ENCODE results near the gene EIF2B2. TPM values are rescaled to one million over a fixed set of nuclear protein-coding genes. Genes with fewer than 3 reads are reported as not detected.
A peak's percentile ranks its signal among the peaks of the same experiment; 100 is the strongest.

Gene EIF2B2
- polyA plus RNA-seq, 1 experiment = 78.0 TPM

DNA sequence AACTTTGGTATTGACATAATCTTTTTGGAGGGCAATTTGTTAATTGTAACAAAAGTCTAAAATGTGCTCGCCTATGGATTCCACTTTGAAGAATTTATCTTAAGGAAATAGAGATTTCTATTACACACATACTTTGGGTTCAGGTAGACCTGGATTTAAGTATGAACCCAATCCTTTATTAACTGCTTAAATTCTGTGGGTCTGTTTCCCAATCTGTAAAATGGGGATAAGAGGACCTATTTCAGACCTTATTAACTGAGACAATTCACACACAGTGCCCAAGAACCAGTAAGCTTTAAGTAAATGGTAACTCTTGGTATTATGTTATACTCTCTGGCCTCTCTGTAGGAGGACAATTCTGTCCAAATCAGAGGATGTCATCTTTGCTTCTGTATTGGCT, 822 bp upstream of the EIF2B2 start:
- Histone ChIP-seq H3K36me3 (ENCODE audit: control insufficient read depth, insufficient read depth, low read length) (peaks cover 7% of the 10 kb centered on the region), H3K27me3 (ENCODE audit: control insufficient read depth, insufficient read depth, low read length) (no peaks in the 10 kb centered on the region), H3K4me3 (ENCODE audit: low read depth, low read length) (no peak overlapping the region)
- DNase-seq (ENCODE audit: low read depth) = no peak
- TF ChIP-seq, protein P1, sequence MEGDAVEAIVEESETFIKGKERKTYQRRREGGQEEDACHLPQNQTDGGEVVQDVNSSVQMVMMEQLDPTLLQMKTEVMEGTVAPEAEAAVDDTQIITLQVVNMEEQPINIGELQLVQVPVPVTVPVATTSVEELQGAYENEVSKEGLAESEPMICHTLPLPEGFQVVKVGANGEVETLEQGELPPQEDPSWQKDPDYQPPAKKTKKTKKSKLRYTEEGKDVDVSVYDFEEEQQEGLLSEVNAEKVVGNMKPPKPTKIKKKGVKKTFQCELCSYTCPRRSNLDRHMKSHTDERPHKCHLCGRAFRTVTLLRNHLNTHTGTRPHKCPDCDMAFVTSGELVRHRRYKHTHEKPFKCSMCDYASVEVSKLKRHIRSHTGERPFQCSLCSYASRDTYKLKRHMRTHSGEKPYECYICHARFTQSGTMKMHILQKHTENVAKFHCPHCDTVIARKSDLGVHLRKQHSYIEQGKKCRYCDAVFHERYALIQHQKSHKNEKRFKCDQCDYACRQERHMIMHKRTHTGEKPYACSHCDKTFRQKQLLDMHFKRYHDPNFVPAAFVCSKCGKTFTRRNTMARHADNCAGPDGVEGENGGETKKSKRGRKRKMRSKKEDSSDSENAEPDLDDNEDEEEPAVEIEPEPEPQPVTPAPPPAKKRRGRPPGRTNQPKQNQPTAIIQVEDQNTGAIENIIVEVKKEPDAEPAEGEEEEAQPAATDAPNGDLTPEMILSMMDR (IDR thresholded peaks at IDR 0.05; ENCODE audit: insufficient read depth, low read depth, low read length) = no peak
- ChIA-PET CTCF (interaction anchor here (2.3 kb wide), 1 partner anchor 14 kb away, joined by 5 read pairs; no protein-coding TSS in a partner anchor), POLR2A (no interaction called here)

DNA sequence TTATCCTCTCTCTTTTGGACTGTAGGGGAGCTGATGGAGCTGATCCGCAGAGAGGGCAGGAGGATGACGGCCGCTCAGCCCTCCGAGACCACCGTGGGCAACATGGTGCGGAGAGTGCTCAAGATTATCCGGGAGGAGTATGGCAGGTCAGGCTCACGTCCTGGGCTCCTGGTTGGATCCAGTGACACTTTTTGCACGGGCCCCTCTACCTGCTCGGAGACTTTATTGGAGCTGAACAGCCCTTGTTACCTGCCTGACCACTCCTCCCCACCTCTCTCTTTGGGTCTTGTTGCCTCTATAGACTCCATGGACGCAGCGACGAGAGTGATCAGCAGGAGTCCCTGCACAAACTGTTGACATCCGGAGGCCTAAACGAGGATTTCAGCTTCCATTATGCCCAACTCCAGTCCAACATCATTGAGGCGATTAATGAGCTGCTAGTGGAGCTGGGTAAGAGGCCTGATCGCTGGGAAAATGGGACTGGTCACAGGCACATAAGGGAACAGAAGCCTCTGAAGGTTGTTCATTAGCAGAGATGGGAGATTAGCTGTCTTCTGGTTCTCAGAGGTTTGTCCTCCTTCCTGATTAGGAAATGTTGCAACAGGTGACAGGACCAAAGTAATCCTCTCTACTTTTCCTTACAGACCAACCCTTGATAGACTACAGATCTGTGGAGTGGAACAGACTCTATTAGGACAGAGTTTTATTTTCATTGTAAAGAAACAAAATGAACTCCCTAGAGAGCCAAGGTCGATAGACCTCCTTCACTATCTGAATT, 718 bp downstream of the EIF2B2 start:
- H3K27me3 ChIP-seq (ENCODE audit: control insufficient read depth, insufficient read depth, low read length) = no peaks in the 10 kb centered on the region
- TF ChIP-seq, protein P1 (IDR thresholded peaks at IDR 0.05; ENCODE audit: insufficient read depth, low read depth, low read length) = no peak
- ChIA-PET POLR2A (interaction anchor here (0.6 kb wide), 1 partner anchor 95 kb away, joined by 3 read pairs; no protein-coding TSS in a partner anchor), CTCF (interaction anchor here (0.6 to 2.3 kb wide), 6 partner anchors 9 to 58 kb away, joined by 3 to 5 read pairs (median 4); no protein-coding TSS in a partner anchor)
- peak overlapping the region; percentile 92 for H3K4me3 ChIP-seq (ENCODE audit: low read depth, low read length)
- DNase-seq (ENCODE audit: low read depth) = no peak
- H3K36me3 ChIP-seq (ENCODE audit: control insufficient read depth, insufficient read depth, low read length) = peaks cover 11% of the 10 kb centered on the region

DNA sequence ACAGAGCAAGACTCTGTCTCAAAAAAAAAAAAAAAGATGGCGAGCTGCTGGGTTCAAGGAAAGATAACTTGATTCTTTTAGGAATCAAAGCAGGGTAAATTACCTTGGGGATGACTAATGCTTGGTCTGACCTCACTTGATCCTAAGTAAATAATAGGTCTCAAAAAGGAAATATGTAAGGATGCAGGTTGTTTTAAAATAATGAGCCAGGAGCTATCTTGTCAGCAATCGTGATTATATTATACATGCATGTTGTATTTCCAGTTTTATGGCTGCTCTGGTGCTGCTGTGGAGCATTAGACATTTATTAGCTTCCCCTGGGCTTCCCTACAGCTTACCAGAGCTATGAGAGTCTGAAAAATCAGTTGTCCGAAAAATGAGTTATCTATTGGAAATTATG, 2.6 kb downstream of the EIF2B2 start:
- no peak overlapping the region for H3K4me3 ChIP-seq (ENCODE audit: low read depth, low read length)
- DNase-seq (ENCODE audit: low read depth) = no peak
- H3K36me3 ChIP-seq (ENCODE audit: control insufficient read depth, insufficient read depth, low read length) = peaks cover 20% of the 10 kb centered on the region
- POLR2A ChIA-PET = no interaction called here
- no peaks in the 10 kb centered on the region for H3K27me3 ChIP-seq (ENCODE audit: control insufficient read depth, insufficient read depth, low read length)
- CTCF ChIA-PET = no interaction called here
- TF ChIP-seq, protein P1 (IDR thresholded peaks at IDR 0.05; ENCODE audit: insufficient read depth, low read depth, low read length) = no peak

DNA sequence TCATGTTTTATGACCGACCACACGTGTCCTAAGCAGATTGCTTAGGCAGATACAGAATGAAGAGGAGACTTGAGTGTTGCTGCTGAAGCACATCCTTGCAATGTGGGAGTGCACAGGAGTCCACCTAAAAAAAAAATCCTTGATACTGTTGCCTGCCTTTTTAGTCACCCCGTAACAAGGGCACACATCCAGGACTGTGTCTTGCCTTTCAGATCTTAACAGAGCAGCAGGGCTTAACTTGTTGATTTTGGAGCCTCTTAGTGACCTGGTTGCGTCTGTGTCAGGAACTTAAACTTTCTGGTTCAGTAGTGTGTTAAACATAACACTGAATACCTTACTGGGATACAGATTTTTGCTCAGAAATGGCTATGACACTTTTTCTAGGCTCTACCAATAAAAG, 6.5 kb downstream of the EIF2B2 start:
- TF ChIP-seq, protein P1 (IDR thresholded peaks at IDR 0.05; ENCODE audit: insufficient read depth, low read depth, low read length) = no peak
- DNase-seq (ENCODE audit: low read depth) = no peak
- ChIA-PET CTCF (interaction anchor here (1.4 kb wide), 1 partner anchor 14 kb away, joined by 3 read pairs; no protein-coding TSS in a partner anchor), POLR2A (no interaction called here)
- H3K36me3 ChIP-seq (ENCODE audit: control insufficient read depth, insufficient read depth, low read length) = peaks cover 23% of the 10 kb centered on the region
- no peak overlapping the region for H3K4me3 ChIP-seq (ENCODE audit: low read depth, low read length)
- no peaks in the 10 kb centered on the region for H3K27me3 ChIP-seq (ENCODE audit: control insufficient read depth, insufficient read depth, low read length)

DNA sequence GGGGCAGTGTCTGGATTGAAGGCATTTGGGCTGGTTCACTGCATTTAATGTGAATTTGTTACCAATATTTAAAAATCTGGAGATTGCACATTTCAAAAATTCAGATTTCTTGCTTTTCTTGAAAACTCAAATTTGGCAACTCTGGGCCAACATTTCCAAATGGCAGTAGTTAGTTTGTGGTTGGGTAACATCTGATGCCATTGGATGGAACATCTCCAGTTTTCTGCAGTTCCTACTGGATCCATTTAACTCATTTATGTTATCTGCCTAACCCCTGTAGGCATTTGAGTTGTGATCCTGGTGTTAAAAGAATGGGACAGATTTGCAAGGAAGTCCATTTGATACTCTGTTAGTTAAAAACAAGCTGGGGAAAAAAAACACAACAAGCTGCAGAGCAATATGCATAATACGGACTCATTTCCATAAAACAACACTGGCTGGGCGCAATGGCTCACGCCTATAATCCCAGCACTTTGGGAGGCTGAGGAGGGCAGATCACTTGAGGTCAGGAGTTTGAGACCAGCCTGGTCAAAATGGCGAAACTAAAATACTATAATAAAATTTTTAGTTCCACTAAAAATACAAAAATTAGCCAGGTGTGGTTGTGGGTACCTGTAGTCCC, 7.9 kb downstream of the EIF2B2 start:
- no peak for DNase-seq (ENCODE audit: low read depth)
- TF ChIP-seq, protein P1 (IDR thresholded peaks at IDR 0.05; ENCODE audit: insufficient read depth, low read depth, low read length) = no peak
- no peaks in the 10 kb centered on the region for H3K27me3 ChIP-seq (ENCODE audit: control insufficient read depth, insufficient read depth, low read length)
- ChIA-PET POLR2A (no interaction called here), CTCF (interaction anchor here (0.6 kb wide), 1 partner anchor 132 kb away, joined by 3 read pairs; no protein-coding TSS in a partner anchor)
- peaks cover 24% of the 10 kb centered on the region for H3K36me3 ChIP-seq (ENCODE audit: control insufficient read depth, insufficient read depth, low read length)
- no peak overlapping the region for H3K4me3 ChIP-seq (ENCODE audit: low read depth, low read length)

Measured in BJ (cell line).